ENCODE data around the gene KIDINS220.

Gene KIDINS220

DNA sequence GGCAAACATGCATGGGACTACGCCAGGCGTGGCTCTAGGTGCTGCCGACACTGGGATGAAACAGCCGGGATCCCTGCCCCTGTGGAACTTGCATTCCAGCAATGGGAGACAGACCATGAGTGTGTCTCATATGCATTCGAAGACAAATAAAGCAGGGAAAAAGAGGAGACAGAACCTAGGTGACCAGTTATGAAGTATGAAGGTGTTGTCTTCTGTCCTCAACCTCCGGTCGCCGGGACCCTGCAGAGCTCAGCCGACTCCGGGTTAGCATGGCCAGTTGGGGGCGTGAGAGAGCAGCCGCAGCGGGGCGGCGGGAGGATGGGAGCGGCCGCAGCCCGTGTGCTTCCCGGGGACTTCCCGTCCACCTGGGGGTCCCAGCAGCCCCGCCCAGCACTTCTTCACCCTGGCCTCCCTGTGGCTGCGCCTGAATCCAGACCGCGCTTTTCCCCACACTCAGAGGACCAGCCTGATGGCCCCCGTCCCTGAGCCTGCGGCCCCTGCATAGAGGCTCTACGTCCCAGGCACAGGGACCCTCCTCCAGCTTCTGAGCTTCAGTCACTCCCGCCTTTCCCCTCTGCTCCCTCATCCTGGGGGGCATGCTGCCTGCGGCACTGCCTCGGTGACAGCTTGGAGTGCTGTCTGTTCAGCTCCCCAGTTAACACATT is 144.1 kb downstream of the KIDINS220 start:
- peak; percentile 6 for DNase-seq

DNA sequence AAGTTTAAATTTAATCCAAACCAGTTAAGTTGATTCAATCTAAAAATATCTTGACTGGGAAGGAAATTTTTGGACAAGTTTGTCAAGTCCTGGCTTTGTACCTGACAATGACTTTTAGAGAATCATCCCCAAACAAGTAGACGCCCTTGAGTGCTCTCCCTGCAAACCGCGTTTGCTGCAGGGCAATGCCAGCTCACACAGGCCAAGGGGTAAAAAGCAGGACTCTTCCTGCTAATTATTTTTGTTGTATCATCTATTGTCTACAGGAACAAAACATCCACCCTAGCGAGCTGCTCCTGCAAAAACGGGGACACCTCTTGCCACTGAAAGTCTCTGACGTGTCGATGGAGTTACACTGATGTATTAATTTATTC is 144.6 kb downstream of the KIDINS220 start:
- no peak for DNase-seq

GRCh38 chr2:8691859-8692437 is 145.5 kb downstream of the KIDINS220 start:
- DNase-seq: no peak

GRCh38 chr2:8685697-8686358 is 151.6 kb downstream of the KIDINS220 start:
- DNase-seq: peak; percentile 59

DNA sequence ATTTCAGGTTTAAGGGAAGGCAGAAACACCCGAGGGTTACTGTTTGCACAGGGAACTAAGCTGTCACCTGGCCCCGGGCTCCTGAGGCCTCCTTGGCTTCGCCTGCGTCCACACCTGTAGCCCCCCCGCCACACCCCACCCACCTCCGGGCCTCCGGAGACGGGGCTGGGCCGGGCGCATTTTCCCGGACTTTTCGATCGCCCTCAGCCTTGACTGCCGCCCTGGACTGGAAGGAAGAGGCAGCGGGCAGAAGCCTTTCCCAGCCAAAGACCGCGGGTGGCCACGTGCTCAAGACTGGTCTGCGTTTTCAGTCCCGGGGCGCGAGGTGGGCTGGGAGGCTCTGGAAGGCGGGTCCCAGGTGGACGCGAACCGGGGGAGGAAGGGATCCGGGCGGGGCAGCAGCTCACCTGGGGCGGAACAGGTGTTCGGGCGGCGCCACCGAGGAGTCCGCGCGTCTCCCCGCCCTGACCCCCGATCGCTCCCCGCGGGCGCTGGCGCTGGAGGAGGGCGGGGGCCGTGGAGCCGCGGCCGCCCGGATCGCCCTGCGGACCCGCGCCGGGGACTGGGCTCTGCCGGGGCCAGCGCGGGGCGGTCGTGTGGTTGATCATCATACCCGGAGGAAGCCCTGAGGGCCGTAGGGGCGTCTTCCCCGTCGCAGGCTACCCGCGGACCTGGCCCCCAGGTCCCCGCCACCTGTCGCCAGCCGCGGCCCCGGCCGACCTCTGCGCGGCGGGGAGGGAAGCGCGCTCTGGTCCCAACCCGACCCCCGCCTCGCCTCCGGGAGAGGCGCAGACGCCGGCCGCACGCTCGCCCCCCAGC is 152.3 kb downstream of the KIDINS220 start:
- DNase-seq: peak; percentile 68

GRCh38 chr2:8684540-8684877 is 152.9 kb downstream of the KIDINS220 start:
- peak; percentile 52 for DNase-seq

DNA sequence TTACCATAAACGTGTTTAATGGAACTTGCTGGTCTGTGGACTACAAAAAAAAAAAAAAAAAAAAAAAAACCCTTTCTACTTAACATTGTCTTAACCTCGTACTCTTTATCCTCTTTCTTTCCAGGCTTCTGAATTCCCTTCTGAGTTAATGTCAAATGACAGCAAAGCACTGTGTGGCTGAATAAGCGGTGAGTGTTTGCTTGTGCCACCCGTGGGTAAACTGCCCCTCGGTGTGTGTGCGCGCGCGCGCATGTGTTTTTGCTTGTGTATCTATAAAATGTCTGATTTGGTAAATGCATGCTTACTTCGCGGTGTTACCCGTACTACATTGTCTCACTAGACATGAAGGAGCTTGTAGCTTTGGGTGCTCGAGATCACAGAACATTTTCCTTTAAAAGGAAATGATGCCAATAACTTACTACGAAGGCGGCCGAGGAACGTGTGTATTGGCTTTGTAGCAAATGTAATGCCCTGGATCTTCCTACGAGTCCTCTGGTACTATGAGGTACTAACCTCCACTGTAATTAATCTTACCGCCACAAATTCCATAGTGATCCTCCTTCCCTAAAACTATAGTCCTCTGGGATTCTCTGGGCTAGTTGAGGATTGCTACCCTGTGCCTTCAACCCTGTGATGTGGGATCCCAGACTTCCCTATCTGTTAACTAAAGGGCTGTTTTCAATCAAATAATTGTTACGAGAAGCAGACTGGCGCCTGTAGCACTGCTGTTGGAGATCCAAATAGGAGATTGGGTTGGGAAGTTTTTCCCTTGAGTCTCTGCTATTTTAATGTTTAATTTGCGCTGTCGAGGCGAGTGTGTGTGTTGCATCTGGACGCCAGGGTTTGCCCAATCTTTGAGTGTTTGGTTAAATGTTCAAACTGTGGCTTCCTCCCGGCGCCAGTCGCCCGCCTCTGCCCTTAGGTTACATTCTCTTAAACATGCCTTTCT is 154.4 kb downstream of the KIDINS220 start:
- DNase-seq: peak; percentile 61

DNA sequence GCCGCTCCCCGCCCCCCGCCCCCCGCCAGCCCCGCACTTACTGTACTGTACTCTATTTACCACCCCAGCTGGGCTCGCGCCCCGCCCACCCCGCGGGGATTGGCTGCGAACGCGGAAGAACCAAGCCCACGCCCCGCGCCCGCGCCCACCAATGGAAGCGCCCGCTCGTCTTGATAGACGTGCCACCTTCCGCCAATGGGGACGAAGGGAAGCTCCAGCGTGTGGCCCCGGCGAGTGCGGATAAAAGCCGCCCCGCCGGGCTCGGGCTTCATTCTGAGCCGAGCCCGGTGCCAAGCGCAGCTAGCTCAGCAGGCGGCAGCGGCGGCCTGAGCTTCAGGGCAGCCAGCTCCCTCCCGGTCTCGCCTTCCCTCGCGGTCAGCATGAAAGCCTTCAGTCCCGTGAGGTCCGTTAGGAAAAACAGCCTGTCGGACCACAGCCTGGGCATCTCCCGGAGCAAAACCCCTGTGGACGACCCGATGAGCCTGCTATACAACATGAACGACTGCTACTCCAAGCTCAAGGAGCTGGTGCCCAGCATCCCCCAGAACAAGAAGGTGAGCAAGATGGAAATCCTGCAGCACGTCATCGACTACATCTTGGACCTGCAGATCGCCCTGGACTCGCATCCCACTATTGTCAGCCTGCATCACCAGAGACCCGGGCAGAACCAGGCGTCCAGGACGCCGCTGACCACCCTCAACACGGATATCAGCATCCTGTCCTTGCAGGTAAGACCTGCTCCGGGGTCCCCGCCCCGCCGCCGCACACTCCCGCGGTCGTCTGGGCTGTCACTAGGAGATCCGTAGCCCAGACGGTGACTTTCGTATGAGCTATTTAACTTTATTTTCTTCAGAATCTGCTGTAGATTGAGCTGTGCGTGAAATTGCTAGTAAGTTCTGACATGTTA is 155.4 kb downstream of the KIDINS220 start, which contains the start of gene ID2:
Gene ID2, plus strand, starts transcription at position 271 of the 907 bp plus-strand sequence. Its CDS starts 110 bp downstream, at position 381.
- peak; percentile 100 for DNase-seq

DNA sequence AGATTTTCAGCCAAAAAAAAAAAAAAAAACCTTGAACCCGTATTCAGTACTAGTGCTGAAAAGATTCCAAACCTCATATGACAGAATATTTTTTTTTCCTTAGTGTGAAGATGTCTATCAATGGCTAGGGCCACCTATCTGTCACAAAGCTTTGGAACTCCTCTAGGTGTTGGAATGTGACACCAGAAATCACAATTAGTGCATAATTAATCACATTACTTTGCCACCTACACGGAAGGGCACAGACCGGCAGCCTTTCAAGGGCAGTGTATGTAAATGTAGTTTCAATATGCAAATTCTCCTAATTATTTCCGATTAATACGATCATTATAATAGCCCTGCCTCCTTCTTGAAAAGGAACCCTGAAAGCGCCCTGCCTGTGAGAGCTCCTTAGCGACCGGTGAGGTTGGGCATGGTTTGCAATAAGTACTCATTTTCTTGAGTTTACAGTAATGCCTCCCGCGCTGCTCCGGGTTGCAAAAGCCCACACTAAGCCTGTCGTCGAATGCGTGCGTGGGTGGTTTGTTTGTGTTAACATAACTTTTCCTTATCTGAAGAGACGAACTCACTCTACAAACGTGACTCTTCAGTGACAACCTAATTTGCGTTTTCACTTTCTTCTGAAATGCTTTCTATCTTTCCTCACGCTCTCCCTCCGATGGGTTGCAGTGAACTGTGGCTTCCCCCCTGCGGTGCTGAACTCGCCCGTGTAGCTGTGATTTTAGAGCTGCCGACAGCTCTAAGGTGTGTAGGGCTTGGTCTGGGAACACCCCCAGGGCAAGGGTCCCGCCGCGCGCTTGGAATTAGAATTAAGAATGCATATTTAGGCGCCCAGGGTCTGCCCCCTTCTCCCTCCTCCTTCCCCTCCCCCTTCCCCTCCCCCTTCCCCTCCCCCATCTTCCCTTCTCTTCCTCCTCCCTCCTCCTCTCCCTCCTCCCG is 156.3 kb downstream of the KIDINS220 start:
- peak; percentile 79 for DNase-seq

- peak; percentile 48 for DNase-seq
These were observed 157.3 kb downstream of the KIDINS220 start for GRCh38 chr2:8679827-8680731.

DNA sequence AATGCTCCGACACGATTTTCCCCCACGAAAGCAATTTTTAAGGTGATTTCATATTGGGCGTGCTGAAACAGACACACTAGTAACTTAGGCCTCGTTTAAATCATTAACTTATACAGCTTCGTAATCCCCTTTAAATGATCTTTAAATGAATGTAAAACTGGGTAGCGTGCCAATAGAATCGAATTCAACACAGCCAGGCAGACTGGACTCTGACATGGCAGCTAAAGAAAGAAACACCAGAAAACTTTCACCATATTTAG is 157.9 kb downstream of the KIDINS220 start:
- DNase-seq: no peak

Measured in fibroblast of skin of abdomen (primary cell).